ENCODE measurements around the gene TSPAN18.

DNA sequence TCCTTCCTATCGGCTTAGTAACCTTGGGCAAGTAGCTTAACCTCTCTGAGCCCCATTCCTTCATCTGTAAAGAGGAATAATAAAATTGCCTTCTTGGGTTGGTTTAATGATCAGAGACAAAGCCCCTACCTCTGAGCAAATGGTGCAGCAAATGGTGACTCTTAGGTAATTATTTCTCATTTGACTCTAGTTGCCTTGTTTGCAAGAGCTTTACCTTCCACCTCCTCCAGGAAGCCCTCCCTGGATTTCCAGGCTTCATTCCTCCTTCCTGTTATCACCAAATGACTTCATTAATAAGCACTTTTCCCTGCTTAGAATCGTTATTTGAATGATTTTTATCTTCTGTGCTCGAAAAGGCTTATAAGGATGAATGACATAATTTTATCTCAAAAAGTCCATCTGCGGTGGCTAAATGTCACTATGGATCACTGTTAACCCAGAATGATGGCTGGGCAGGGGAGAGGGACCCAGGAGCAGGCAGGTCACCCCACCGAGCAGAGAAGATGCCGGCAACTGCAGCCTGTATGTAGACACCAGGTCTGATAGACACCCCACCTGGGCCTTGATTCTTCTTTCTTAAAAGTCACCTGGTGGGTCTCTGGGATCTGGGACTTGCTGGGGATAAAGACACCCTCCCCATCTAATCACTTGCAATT is 106.6 kb downstream of the TSPAN18 start:
- TF ChIP-seq POLR2A (IDR thresholded peaks at IDR 0.05) = no peak
- TF ChIP-seq, protein P1, sequence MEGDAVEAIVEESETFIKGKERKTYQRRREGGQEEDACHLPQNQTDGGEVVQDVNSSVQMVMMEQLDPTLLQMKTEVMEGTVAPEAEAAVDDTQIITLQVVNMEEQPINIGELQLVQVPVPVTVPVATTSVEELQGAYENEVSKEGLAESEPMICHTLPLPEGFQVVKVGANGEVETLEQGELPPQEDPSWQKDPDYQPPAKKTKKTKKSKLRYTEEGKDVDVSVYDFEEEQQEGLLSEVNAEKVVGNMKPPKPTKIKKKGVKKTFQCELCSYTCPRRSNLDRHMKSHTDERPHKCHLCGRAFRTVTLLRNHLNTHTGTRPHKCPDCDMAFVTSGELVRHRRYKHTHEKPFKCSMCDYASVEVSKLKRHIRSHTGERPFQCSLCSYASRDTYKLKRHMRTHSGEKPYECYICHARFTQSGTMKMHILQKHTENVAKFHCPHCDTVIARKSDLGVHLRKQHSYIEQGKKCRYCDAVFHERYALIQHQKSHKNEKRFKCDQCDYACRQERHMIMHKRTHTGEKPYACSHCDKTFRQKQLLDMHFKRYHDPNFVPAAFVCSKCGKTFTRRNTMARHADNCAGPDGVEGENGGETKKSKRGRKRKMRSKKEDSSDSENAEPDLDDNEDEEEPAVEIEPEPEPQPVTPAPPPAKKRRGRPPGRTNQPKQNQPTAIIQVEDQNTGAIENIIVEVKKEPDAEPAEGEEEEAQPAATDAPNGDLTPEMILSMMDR (IDR thresholded peaks at IDR 0.05) = no peak

Measured in stomach (tissue), 4 donors.